ENCODE data around the gene USH2A.

USH2A gene

GRCh38 chr1:216119600-216119999 lies 303.6 kb downstream of the USH2A start:
- H3F3A ChIP-seq (ENCODE audit: insufficient read depth) = no peaks in the 10 kb centered on the region
- H3K36me3 ChIP-seq (ENCODE audit: low read length) = no peaks in the 10 kb centered on the region
- no peaks in the 10 kb centered on the region for H3K9me3 ChIP-seq (ENCODE audit: insufficient read depth, low read length)
- TF ChIP-seq CTCF (IDR thresholded peaks at IDR 0.05; ENCODE audit: insufficient read depth, low read length, poor library complexity, severe bottlenecking) (no peak), EZH2phosphoT487 (conservative IDR thresholded peaks at IDR 0.05; ENCODE audit: low read length) (no peak)
- H3K79me2 ChIP-seq (ENCODE audit: insufficient read depth, low read length) = no peaks in the 10 kb centered on the region
- no peak overlapping the region for H3K4me3 ChIP-seq (ENCODE audit: insufficient read depth, low read length, poor library complexity, severe bottlenecking)
- H3K9ac ChIP-seq (ENCODE audit: low read length) = no peak overlapping the region
- no peak overlapping the region for H3K27ac ChIP-seq (ENCODE audit: low read depth, low read length)
- no peak overlapping the region for H2AFZ ChIP-seq (ENCODE audit: low read depth, low read length, severe bottlenecking)
- H3K27me3 ChIP-seq (ENCODE audit: low read length) = no peaks in the 10 kb centered on the region
- H3K9me2 ChIP-seq (replicated peaks; ENCODE audit: insufficient read depth, low read length) = no peaks in the 10 kb centered on the region
- H3K4me2 ChIP-seq (ENCODE audit: low read depth, low read length, poor library complexity, severe bottlenecking) = no peak overlapping the region
- no peaks in the 10 kb centered on the region for H4K20me1 ChIP-seq (ENCODE audit: low read depth, low read length)

- Histone ChIP-seq H3K79me2 (ENCODE audit: insufficient read depth, low read length) (no peaks in the 10 kb centered on the region), H3F3A (ENCODE audit: insufficient read depth) (no peaks in the 10 kb centered on the region), H3K27ac (ENCODE audit: low read depth, low read length) (no peak overlapping the region), H3K9ac (ENCODE audit: low read length) (no peak overlapping the region), H3K9me2 (replicated peaks; ENCODE audit: insufficient read depth, low read length) (no peaks in the 10 kb centered on the region), H2AFZ (ENCODE audit: low read depth, low read length, severe bottlenecking) (no peak overlapping the region), H4K20me1 (ENCODE audit: low read depth, low read length) (no peaks in the 10 kb centered on the region), H3K27me3 (ENCODE audit: low read length) (no peaks in the 10 kb centered on the region), H3K4me2 (ENCODE audit: low read depth, low read length, poor library complexity, severe bottlenecking) (no peak overlapping the region), H3K9me3 (ENCODE audit: insufficient read depth, low read length) (no peaks in the 10 kb centered on the region), H3K4me3 (ENCODE audit: insufficient read depth, low read length, poor library complexity, severe bottlenecking) (no peak overlapping the region), H3K36me3 (ENCODE audit: low read length) (no peaks in the 10 kb centered on the region)
- TF ChIP-seq EZH2phosphoT487 (conservative IDR thresholded peaks at IDR 0.05; ENCODE audit: low read length) (no peak), CTCF (IDR thresholded peaks at IDR 0.05; ENCODE audit: insufficient read depth, low read length, poor library complexity, severe bottlenecking) (no peak)
Observed at GRCh38 chr1:216114180-216114579, 309.1 kb downstream of the USH2A start.

- no peak overlapping the region for H2AFZ ChIP-seq (ENCODE audit: low read depth, low read length, severe bottlenecking)
- H3K9ac ChIP-seq (ENCODE audit: low read length) = no peak overlapping the region
- no peaks in the 10 kb centered on the region for H3K79me2 ChIP-seq (ENCODE audit: insufficient read depth, low read length)
- no peaks in the 10 kb centered on the region for H3K9me3 ChIP-seq (ENCODE audit: insufficient read depth, low read length)
- H3K4me3 ChIP-seq (ENCODE audit: insufficient read depth, low read length, poor library complexity, severe bottlenecking) = no peak overlapping the region
- no peaks in the 10 kb centered on the region for H3F3A ChIP-seq (ENCODE audit: insufficient read depth)
- H3K27ac ChIP-seq (ENCODE audit: low read depth, low read length) = no peak overlapping the region
- no peak overlapping the region for H3K4me2 ChIP-seq (ENCODE audit: low read depth, low read length, poor library complexity, severe bottlenecking)
- H3K27me3 ChIP-seq (ENCODE audit: low read length) = no peaks in the 10 kb centered on the region
- no peaks in the 10 kb centered on the region for H3K36me3 ChIP-seq (ENCODE audit: low read length)
- H3K9me2 ChIP-seq (replicated peaks; ENCODE audit: insufficient read depth, low read length) = no peaks in the 10 kb centered on the region
- no peaks in the 10 kb centered on the region for H4K20me1 ChIP-seq (ENCODE audit: low read depth, low read length)
- TF ChIP-seq EZH2phosphoT487 (conservative IDR thresholded peaks at IDR 0.05; ENCODE audit: low read length) (no peak), CTCF (IDR thresholded peaks at IDR 0.05; ENCODE audit: insufficient read depth, low read length, poor library complexity, severe bottlenecking) (no peak)
Observed at GRCh38 chr1:216113181-216113580, 310.1 kb downstream of the USH2A start.

Data from SU-DHL-6 (cell line).